ENCODE data around the gene NTN1.

Gene NTN1

DNA sequence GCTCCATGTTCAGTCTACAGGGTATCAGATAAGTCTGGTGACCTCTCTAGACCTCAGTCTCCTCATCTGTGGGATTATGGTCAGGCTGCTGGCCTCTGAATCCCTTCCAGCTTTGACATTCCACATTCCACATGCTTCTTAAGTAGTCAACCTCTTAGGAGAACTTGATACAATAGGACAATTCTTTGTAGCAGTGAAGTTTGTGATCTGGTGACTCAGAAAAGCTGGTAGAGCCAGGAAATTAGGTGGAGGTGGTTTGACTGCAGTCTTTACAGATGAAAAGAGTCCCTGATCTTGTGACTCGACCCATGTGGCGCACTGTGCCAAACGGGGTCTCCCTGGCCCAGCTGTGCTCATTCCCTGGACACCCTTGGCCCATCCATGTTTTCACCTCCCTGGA lies 147.8 kb downstream of the NTN1 start:
- no peak overlapping the region for H3K4me3 ChIP-seq (ENCODE audit: control insufficient read depth, low read depth, low read length)
- no peak for DNase-seq (ENCODE audit: low read depth)
- TF ChIP-seq, protein P1, sequence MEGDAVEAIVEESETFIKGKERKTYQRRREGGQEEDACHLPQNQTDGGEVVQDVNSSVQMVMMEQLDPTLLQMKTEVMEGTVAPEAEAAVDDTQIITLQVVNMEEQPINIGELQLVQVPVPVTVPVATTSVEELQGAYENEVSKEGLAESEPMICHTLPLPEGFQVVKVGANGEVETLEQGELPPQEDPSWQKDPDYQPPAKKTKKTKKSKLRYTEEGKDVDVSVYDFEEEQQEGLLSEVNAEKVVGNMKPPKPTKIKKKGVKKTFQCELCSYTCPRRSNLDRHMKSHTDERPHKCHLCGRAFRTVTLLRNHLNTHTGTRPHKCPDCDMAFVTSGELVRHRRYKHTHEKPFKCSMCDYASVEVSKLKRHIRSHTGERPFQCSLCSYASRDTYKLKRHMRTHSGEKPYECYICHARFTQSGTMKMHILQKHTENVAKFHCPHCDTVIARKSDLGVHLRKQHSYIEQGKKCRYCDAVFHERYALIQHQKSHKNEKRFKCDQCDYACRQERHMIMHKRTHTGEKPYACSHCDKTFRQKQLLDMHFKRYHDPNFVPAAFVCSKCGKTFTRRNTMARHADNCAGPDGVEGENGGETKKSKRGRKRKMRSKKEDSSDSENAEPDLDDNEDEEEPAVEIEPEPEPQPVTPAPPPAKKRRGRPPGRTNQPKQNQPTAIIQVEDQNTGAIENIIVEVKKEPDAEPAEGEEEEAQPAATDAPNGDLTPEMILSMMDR (IDR thresholded peaks at IDR 0.05; ENCODE audit: control insufficient read depth, insufficient read depth, low read depth, low read length, missing control alignments), result no peak

DNA sequence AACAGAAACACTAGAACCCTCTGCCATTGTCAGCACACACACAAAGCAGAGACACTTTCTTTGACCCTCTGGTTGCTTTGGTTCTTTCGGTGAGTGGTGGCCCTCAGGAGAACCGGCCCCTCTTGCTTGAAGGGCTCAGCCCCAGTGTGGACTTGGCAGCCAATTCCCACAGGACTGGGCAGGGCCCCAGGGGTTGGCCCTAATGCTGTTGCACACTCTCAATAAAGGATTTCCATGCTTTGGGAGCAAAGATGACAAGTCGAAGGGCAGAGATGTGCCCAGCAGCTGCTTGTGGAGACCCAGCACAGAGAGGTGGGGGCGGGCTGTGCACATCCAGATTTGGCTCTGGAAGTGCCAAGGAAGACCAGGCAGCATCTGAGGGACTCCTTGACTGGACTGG lies 149.0 kb downstream of the NTN1 start:
- TF ChIP-seq, protein P1 (IDR thresholded peaks at IDR 0.05; ENCODE audit: control insufficient read depth, insufficient read depth, low read depth, low read length, missing control alignments), result no peak
- no peak for DNase-seq (ENCODE audit: low read depth)
- no peak overlapping the region for H3K4me3 ChIP-seq (ENCODE audit: control insufficient read depth, low read depth, low read length)

DNA sequence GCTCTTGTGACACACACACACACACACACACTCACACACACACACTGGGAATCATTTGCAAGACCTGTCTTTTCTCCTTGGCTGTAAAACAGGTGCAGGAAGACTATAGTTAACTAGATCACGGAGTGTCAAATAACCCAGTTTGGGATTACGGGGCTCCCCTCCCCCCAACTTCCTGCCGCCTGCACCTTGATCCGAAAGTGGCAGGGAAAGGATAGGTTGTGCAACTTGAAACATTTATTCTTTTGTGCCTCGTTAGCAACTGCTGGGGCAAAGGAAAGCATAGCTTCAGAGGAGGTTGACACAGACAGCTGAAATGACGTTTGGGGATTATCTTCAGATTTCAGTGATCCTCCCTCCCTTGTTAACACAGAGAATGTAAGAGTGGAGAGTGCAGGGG lies 149.5 kb downstream of the NTN1 start:
- H3K4me3 ChIP-seq (ENCODE audit: control insufficient read depth, low read depth, low read length), result no peak overlapping the region
- DNase-seq (ENCODE audit: low read depth), result no peak
- TF ChIP-seq, protein P1 (IDR thresholded peaks at IDR 0.05; ENCODE audit: control insufficient read depth, insufficient read depth, low read depth, low read length, missing control alignments), result no peak

DNA sequence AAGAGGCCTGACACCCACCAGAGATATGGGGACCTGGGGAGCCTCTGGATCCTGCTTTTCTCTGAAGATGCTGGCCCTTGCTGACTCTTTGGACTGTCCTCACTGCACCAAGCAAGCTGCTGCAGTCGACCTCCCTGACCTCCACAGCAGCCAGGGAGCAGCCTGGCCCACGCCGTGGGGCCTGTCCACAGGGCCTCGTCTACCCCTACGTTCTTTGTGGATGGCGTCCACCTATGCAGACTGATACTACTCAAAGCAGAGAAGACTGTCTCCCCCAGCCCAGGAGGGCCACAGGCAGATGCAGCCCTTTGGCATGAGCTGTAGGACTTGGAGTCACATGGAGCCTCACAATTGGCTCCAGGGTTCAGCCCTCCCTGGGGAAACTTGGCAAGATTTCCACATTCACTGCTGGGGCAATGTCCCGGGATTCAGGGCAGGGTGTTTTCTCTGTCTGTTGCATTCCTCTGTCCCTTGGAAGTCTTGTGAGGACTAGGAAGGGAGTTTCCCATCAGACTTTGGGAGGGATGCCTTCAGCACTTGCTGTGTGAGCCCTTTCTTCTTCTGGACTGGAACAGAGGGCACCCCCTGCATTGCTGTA lies 152.2 kb downstream of the NTN1 start:
- no peak for DNase-seq (ENCODE audit: low read depth)
- TF ChIP-seq, protein P1 (IDR thresholded peaks at IDR 0.05; ENCODE audit: control insufficient read depth, insufficient read depth, low read depth, low read length, missing control alignments), result no peak
- no peak overlapping the region for H3K4me3 ChIP-seq (ENCODE audit: control insufficient read depth, low read depth, low read length)

DNA sequence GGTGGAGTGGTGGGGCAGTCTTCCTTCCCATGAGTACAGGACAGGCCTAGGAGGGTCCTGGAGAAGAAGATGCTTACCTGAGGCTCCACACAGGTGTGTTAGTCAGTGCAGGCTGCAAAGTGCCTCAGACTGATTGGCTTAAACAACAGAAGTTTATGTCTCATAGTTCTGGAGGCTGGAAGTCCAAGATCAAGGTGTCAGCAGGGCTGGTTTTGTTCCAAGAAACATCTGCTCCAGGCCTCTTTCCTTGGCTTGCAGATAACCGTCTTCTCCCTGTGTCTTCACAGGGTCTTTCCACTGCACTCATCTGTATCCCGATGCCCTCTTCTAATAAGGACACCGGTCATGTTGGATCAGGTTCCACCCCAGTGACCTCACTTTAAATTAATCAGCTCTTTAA lies 153.0 kb downstream of the NTN1 start:
- DNase-seq (ENCODE audit: low read depth), result no peak
- TF ChIP-seq, protein P1 (IDR thresholded peaks at IDR 0.05; ENCODE audit: control insufficient read depth, insufficient read depth, low read depth, low read length, missing control alignments), result no peak
- H3K4me3 ChIP-seq (ENCODE audit: control insufficient read depth, low read depth, low read length), result no peak overlapping the region

DNA sequence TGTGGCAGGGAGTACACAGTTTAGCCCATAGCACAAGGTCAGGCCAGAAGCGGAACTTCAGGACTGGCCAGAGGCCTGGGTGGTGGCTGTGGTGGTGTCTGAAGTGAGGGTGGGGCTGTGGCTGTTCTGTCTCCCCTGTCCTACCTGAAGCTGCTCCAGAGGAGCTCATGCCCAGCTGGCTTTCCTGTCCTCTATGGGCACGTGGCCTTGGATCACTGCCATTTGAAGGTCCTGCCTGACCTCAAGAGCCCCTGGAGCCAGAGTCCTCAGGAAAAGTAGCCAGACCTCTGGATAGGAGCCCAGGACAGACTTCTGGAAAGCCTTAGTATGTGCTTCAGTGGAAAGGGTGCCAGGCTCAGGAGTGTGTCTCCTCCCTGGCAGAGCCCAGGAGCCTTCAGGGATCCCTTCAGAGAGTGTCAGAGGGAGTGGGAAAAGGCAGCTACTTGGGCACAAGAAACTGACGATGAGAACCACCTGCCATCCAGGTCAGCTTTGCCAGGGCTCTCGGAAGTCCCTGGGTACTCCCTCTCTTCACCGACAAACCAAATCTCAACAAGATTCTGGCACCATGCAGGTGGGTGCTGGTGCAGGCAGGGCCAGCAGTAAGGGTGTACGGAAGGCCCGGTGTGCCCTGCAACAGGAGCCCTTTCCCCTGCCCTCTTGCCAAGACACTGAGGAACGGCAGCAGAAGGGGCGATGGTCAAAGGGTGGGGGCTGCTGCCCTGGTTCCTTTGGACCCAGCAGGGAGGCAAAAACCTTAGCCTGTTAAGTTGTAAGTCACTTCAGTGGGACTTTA lies 153.7 kb downstream of the NTN1 start:
- TF ChIP-seq, protein P1 (IDR thresholded peaks at IDR 0.05; ENCODE audit: control insufficient read depth, insufficient read depth, low read depth, low read length, missing control alignments), result no peak
- no peak overlapping the region for H3K4me3 ChIP-seq (ENCODE audit: control insufficient read depth, low read depth, low read length)
- no peak for DNase-seq (ENCODE audit: low read depth)
